WTC11 (cell line): ENCODE measurements around the gene RSPH9.

Source experiments
- CBFB ChIP-seq: sonication (generic); formaldehyde crosslinking; IDR thresholded peaks from 2 replicates; pipeline ENCODE4 v1.8.1; 2022; ENCODE audit warnings: mild to moderate bottlenecking, low read depth, missing genetic modification reagents
- ESRRA ChIP-seq: sonication (generic); formaldehyde crosslinking; IDR thresholded peaks from 2 replicates; pipeline ENCODE4 v1.8.1; 2022; ENCODE audit warnings: mild to moderate bottlenecking, missing genetic modification reagents, borderline replicate concordance
- NR1H2 ChIP-seq: sonication (generic); formaldehyde crosslinking; IDR thresholded peaks from 2 replicates; pipeline ENCODE4 v1.9.0; 2021; ENCODE audit warnings: mild to moderate bottlenecking, moderate library complexity, missing genetic modification reagents
- NR2C2 ChIP-seq: sonication (generic); formaldehyde crosslinking; IDR thresholded peaks from 2 replicates; pipeline ENCODE4 v1.8.0; 2022; ENCODE audit warnings: mild to moderate bottlenecking, missing genetic modification reagents
- ZNF121 ChIP-seq: sonication (generic); formaldehyde crosslinking; IDR thresholded peaks from 2 replicates; pipeline ENCODE4 v1.8.0; 2023; ENCODE audit warnings: missing genetic modification reagents
- ZNF232 ChIP-seq: sonication (generic); formaldehyde crosslinking; IDR thresholded peaks from 2 replicates; pipeline ENCODE4 v1.8.0; 2022; ENCODE audit warnings: mild to moderate bottlenecking, missing genetic modification reagents
- ZNF263 ChIP-seq: sonication (generic); formaldehyde crosslinking; IDR thresholded peaks from 2 replicates; pipeline ENCODE4 v1.8.1; 2022; ENCODE audit warnings: low read depth, mild to moderate bottlenecking, moderate library complexity, missing genetic modification reagents
- ZNF423 ChIP-seq: fragments of 250-450 bp; sonication (Bioruptor Pico); IDR thresholded peaks from 2 replicates; pipeline ENCODE4 v2.1.2; 2022; ENCODE audit warnings: mild to moderate bottlenecking, moderate library complexity
- TF ChIP-seq, protein P1 (sequence below): sonication (generic); formaldehyde crosslinking; IDR thresholded peaks from 2 replicates; pipeline ENCODE4 v1.8.0; 2022; ENCODE audit warnings: mild to moderate bottlenecking, missing genetic modification reagents
- TF ChIP-seq, protein P2 (sequence below): fragments of 200-600 bp; IDR thresholded peaks from 2 replicates; pipeline ENCODE4 v1.8.0; 2022; ENCODE audit warnings: antibody characterized with exemption
- TF ChIP-seq, protein P3 (sequence below): sonication (generic); formaldehyde crosslinking; IDR thresholded peaks from 2 replicates; pipeline ENCODE4 v1.8.1; 2022; ENCODE audit warnings: missing genetic modification reagents, borderline replicate concordance
- TF ChIP-seq, protein P4 (sequence below): sonication (generic); formaldehyde crosslinking; conservative IDR thresholded peaks from 2 replicates; pipeline ENCODE4 v1.8.1; 2022; ENCODE audit warnings: mild to moderate bottlenecking, missing genetic modification reagents
- TF ChIP-seq, protein P5 (sequence below): sonication (generic); formaldehyde crosslinking; conservative IDR thresholded peaks from 2 replicates; pipeline ENCODE4 v1.8.1; 2023; ENCODE audit warnings: mild to moderate bottlenecking, low read depth, missing genetic modification reagents, moderate library complexity
- TF ChIP-seq, protein P6 (sequence below): sonication (generic); formaldehyde crosslinking; IDR thresholded peaks from 2 replicates; pipeline ENCODE4 v1.8.1; 2023; ENCODE audit warnings: mild to moderate bottlenecking, moderate library complexity, missing genetic modification reagents

DNA sequence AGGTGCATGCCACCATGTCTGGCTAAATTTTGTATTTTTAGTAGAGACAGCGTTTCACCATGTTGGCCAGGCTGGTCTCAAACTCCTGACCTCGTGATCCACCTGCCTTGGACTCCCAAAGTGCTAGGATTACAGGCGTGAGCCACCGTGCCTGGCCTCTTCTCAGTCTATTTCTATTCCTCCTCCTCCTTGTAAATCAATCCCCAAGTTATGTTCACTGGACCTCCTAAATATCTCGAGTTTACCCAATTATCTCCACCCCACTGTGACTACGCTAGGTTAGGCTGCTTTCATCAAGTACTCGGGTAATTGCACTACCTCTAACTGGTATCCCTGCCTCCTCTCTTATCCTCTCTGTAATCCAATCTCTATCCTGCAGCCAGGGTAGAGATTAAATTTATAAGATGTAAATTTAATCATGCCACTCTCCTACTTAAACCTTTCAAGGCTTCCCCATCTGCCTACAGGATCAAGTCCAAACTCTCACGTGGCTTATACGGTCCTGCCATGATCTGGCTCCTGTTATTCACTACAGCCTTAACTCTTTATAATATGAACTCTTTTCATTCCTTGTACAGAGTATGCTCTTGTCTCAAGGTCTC lies 10.0 kb upstream of the RSPH9 start:
- TF ChIP-seq, protein P1, sequence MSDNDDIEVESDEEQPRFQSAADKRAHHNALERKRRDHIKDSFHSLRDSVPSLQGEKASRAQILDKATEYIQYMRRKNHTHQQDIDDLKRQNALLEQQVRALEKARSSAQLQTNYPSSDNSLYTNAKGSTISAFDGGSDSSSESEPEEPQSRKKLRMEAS (CRISPR knock-in tag), result no peak
- TF ChIP-seq, protein P2, sequence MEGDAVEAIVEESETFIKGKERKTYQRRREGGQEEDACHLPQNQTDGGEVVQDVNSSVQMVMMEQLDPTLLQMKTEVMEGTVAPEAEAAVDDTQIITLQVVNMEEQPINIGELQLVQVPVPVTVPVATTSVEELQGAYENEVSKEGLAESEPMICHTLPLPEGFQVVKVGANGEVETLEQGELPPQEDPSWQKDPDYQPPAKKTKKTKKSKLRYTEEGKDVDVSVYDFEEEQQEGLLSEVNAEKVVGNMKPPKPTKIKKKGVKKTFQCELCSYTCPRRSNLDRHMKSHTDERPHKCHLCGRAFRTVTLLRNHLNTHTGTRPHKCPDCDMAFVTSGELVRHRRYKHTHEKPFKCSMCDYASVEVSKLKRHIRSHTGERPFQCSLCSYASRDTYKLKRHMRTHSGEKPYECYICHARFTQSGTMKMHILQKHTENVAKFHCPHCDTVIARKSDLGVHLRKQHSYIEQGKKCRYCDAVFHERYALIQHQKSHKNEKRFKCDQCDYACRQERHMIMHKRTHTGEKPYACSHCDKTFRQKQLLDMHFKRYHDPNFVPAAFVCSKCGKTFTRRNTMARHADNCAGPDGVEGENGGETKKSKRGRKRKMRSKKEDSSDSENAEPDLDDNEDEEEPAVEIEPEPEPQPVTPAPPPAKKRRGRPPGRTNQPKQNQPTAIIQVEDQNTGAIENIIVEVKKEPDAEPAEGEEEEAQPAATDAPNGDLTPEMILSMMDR, result no peak
- no peak for TF ChIP-seq NR1H2 (CRISPR knock-in tag)
- TF ChIP-seq ZNF121, result no peak
- TF ChIP-seq ESRRA, result no peak
- TF ChIP-seq ZNF423 (CRISPR knock-in tag), result no peak
- TF ChIP-seq CBFB (CRISPR knock-in tag), result no peak
- TF ChIP-seq NR2C2 (CRISPR knock-in tag), result no peak
- TF ChIP-seq, protein P3, sequence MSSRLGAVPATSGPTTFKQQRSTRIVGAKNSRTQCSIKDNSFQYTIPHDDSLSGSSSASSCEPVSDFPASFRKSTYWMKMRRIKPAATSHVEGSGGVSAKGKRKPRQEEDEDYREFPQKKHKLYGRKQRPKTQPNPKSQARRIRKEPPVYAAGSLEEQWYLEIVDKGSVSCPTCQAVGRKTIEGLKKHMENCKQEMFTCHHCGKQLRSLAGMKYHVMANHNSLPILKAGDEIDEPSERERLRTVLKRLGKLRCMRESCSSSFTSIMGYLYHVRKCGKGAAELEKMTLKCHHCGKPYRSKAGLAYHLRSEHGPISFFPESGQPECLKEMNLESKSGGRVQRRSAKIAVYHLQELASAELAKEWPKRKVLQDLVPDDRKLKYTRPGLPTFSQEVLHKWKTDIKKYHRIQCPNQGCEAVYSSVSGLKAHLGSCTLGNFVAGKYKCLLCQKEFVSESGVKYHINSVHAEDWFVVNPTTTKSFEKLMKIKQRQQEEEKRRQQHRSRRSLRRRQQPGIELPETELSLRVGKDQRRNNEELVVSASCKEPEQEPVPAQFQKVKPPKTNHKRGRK (CRISPR knock-in tag), result no peak
- no peak for TF ChIP-seq ZNF232 (CRISPR knock-in tag)
- TF ChIP-seq, protein P4, sequence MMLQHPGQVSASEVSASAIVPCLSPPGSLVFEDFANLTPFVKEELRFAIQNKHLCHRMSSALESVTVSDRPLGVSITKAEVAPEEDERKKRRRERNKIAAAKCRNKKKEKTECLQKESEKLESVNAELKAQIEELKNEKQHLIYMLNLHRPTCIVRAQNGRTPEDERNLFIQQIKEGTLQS (CRISPR knock-in tag), result no peak
- TF ChIP-seq, protein P5, sequence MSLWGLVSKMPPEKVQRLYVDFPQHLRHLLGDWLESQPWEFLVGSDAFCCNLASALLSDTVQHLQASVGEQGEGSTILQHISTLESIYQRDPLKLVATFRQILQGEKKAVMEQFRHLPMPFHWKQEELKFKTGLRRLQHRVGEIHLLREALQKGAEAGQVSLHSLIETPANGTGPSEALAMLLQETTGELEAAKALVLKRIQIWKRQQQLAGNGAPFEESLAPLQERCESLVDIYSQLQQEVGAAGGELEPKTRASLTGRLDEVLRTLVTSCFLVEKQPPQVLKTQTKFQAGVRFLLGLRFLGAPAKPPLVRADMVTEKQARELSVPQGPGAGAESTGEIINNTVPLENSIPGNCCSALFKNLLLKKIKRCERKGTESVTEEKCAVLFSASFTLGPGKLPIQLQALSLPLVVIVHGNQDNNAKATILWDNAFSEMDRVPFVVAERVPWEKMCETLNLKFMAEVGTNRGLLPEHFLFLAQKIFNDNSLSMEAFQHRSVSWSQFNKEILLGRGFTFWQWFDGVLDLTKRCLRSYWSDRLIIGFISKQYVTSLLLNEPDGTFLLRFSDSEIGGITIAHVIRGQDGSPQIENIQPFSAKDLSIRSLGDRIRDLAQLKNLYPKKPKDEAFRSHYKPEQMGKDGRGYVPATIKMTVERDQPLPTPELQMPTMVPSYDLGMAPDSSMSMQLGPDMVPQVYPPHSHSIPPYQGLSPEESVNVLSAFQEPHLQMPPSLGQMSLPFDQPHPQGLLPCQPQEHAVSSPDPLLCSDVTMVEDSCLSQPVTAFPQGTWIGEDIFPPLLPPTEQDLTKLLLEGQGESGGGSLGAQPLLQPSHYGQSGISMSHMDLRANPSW (CRISPR knock-in tag), result no peak
- no peak for TF ChIP-seq ZNF263 (CRISPR knock-in tag)
- TF ChIP-seq, protein P6, sequence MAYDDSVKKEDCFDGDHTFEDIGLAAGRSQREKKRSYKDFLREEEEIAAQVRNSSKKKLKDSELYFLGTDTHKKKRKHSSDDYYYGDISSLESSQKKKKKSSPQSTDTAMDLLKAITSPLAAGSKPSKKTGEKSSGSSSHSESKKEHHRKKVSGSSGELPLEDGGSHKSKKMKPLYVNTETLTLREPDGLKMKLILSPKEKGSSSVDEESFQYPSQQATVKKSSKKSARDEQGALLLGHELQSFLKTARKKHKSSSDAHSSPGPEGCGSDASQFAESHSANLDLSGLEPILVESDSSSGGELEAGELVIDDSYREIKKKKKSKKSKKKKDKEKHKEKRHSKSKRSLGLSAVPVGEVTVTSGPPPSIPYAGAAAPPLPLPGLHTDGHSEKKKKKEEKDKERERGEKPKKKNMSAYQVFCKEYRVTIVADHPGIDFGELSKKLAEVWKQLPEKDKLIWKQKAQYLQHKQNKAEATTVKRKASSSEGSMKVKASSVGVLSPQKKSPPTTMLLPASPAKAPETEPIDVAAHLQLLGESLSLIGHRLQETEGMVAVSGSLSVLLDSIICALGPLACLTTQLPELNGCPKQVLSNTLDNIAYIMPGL (CRISPR knock-in tag), result no peak
